Bronchial epithelial cell (primary cell): ENCODE data around the gene HDAC4. TPM values are rescaled to one million over a fixed set of nuclear protein-coding genes. Genes with fewer than 3 reads are reported as not detected.

ENCODE experiments used
- DNase-seq: peaks from one replicate; pipeline ENCODE4 v3.0.0-alpha.2; 2010; ENCODE audit warnings: low read depth
- FAIRE-seq: peaks from 2 replicates; lab custom pipeline; 2011; peaks lifted over from hg19 to GRCh38; lab: Jason Lieb, UNC
- H3K27me3 ChIP-seq: 2 replicates; pipeline ENCODE4 v1.5.1; 2011; ENCODE audit warnings: low read length; ENCODE audit not compliant: control insufficient read depth, insufficient read depth
- H3K36me3 ChIP-seq: 2 replicates; pipeline ENCODE4 v1.5.1; 2011; ENCODE audit warnings: low read length; ENCODE audit not compliant: control insufficient read depth, insufficient read depth
- H3K4me3 ChIP-seq: 2 replicates; pipeline ENCODE4 v1.5.1; 2011; ENCODE audit warnings: mild to moderate bottlenecking, low read depth, low read length, control low read depth
- CTCF ChIP-seq: IDR thresholded peaks from 2 replicates; pipeline ENCODE4 v1.5.1; 2011; ENCODE audit warnings: mild to moderate bottlenecking, moderate library complexity, low read length, control low read depth, inconsistent platforms; ENCODE audit not compliant: insufficient read depth, severe bottlenecking
- total RNA-seq: library from RNA; depleted of rRNA; stranded (reverse); fragments of >200 nt; gene quantifications from 2 replicates; pipeline ENCODE4 v1.2.1, GENCODE V29; 2014

Gene HDAC4
- total RNA-seq, 1 donor from 2014 or later: 5.3 TPM

GRCh38 chr2:239171643-239172042 is 229.2 kb downstream of the HDAC4 start:
- Histone ChIP-seq H3K27me3 (no peaks in the 10 kb centered on the region), H3K4me3 (no peak overlapping the region), H3K36me3 (no peaks in the 10 kb centered on the region)
- no peak for TF ChIP-seq CTCF
- FAIRE-seq (no peak), DNase-seq (no peak)

GRCh38 chr2:239169311-239170048 is 231.3 kb downstream of the HDAC4 start:
- H3K36me3 ChIP-seq: no peaks in the 10 kb centered on the region
- no peak for TF ChIP-seq CTCF
- no peak for DNase-seq
- no peaks in the 10 kb centered on the region for H3K27me3 ChIP-seq
- FAIRE-seq: no peak
- no peak overlapping the region for H3K4me3 ChIP-seq

GRCh38 chr2:239168575-239168974 is 232.2 kb downstream of the HDAC4 start:
- FAIRE-seq (no peak), DNase-seq (no peak)
- TF ChIP-seq CTCF: no peak

GRCh38 chr2:239167766-239168444 is 232.9 kb downstream of the HDAC4 start:
- no peak overlapping the region for H3K4me3 ChIP-seq
- FAIRE-seq: no peak
- H3K36me3 ChIP-seq: no peaks in the 10 kb centered on the region
- no peaks in the 10 kb centered on the region for H3K27me3 ChIP-seq
- no peak for TF ChIP-seq CTCF
- no peak for DNase-seq

More at GRCh38 chr2:239168575-239168974, 232.2 kb downstream of the HDAC4 start:
- Histone ChIP-seq H3K27me3 (no peaks in the 10 kb centered on the region), H3K4me3 (no peak overlapping the region), H3K36me3 (no peaks in the 10 kb centered on the region)

GRCh38 chr2:239167011-239167673 is 233.7 kb downstream of the HDAC4 start:
- no peak for TF ChIP-seq CTCF
- no peaks in the 10 kb centered on the region for H3K36me3 ChIP-seq
- DNase-seq (no peak), FAIRE-seq (no peak)
- no peaks in the 10 kb centered on the region for H3K27me3 ChIP-seq
- no peak overlapping the region for H3K4me3 ChIP-seq
